ENCODE measurements around the gene NOL11.

NOL11 gene

GRCh38 chr17:67717624-67718324 is at the start of gene NOL11 (continued):
- peak; percentile 84 for TF ChIP-seq ZNF518A (tag by site-specific recombination; conservative IDR thresholded peaks at IDR 0.05; ENCODE audit: low read depth)
- peak; percentile 93 for TF ChIP-seq YY1 (tag by site-specific recombination; IDR thresholded peaks at IDR 0.05)
- TF ChIP-seq ZNF423 (tag by site-specific recombination; IDR thresholded peaks at IDR 0.05): no peak
- peak; percentile 78 for TF ChIP-seq ZSCAN30 (tag by site-specific recombination; IDR thresholded peaks at IDR 0.05)
- TF ChIP-seq REPIN1 (tag by site-specific recombination; IDR thresholded peaks at IDR 0.05; ENCODE audit: low read depth): peak; percentile 68; the same call in 1 of the 2 replicates
- no peak for TF ChIP-seq ZNF791 (tag by site-specific recombination; IDR thresholded peaks at IDR 0.05)
- peak; percentile 73 for TF ChIP-seq ZNF629 (tag by site-specific recombination; IDR thresholded peaks at IDR 0.05)
- peak; percentile 84 for TF ChIP-seq ZNF335 (tag by site-specific recombination; conservative IDR thresholded peaks at IDR 0.05)
- no peak for TF ChIP-seq ZNF26 (tag by site-specific recombination; IDR thresholded peaks at IDR 0.05)
- TF ChIP-seq ZNF2 (tag by site-specific recombination; IDR thresholded peaks at IDR 0.05): peak; percentile 62
- no peak for TF ChIP-seq ZNF561 (tag by site-specific recombination; IDR thresholded peaks at IDR 0.05; ENCODE audit: borderline replicate concordance)
- TF ChIP-seq ZNF639 (tag by site-specific recombination; IDR thresholded peaks at IDR 0.05): peak; percentile 87; the same call in 1 of the 2 replicates
- TF ChIP-seq GLIS2 (tag by site-specific recombination; IDR thresholded peaks at IDR 0.05): peak; percentile 71
- TF ChIP-seq CTCF (tag by site-specific recombination; IDR thresholded peaks at IDR 0.05): peak; percentile 99
- TF ChIP-seq PRDM1 (tag by site-specific recombination; IDR thresholded peaks at IDR 0.05): no peak
- no peak for TF ChIP-seq ZSCAN18 (tag by site-specific recombination; IDR thresholded peaks at IDR 0.05)
- TF ChIP-seq ZNF548 (tag by site-specific recombination; IDR thresholded peaks at IDR 0.05): no peak
- 0 out of 2 replicates have a peak, but pooled peaks have one; percentile 31 for TF ChIP-seq ZSCAN16 (tag by site-specific recombination; IDR thresholded peaks at IDR 0.05)
- TF ChIP-seq ZNF302 (tag by site-specific recombination; IDR thresholded peaks at IDR 0.05; ENCODE audit: low read depth): no peak
- no peak for TF ChIP-seq ZNF707 (tag by site-specific recombination; IDR thresholded peaks at IDR 0.05)
- no peak for TF ChIP-seq PRDM2 (tag by site-specific recombination; IDR thresholded peaks at IDR 0.05; ENCODE audit: borderline replicate concordance)
- TF ChIP-seq ZNF843 (tag by site-specific recombination; IDR thresholded peaks at IDR 0.05): peak; percentile 65
